ENCODE results near the gene MMP11. TPM values are rescaled to one million over a fixed set of nuclear protein-coding genes. Genes with fewer than 3 reads are reported as not detected.

MMP11 gene
- total RNA-seq, 1 donor from 2014 or later, result 0.34 TPM

Other genes with a start within 250 kb of the MMP11 start
- gene IGLL1, start 192.6 kb upstream of the MMP11 start, total RNA-seq, result not detected in 2 replicates
- gene DRICH1, start 140.5 kb upstream of the MMP11 start, total RNA-seq, result 0.34 and 0.65 TPM in 2 replicates
- gene RGL4, start 81.8 kb upstream of the MMP11 start, total RNA-seq, result 9.3 and 11.7 TPM in 2 replicates
- gene ZNF70, start 21.7 kb upstream of the MMP11 start, total RNA-seq, result 2.1 and 2.2 TPM in 2 replicates
- gene VPREB3, start 18.4 kb upstream of the MMP11 start, total RNA-seq, result not detected in 2 replicates
- 0.29 and 0.49 TPM in 2 replicates for gene C22orf15, start 9.9 kb upstream of the MMP11 start, total RNA-seq
- 89.1 and 96.4 TPM in 2 replicates for gene CHCHD10, start 4.9 kb upstream of the MMP11 start, total RNA-seq
- gene SMARCB1, start 14.1 kb downstream of the MMP11 start, total RNA-seq, result 92.4 and 99.8 TPM in 2 replicates
- gene DERL3, start 66.2 kb downstream of the MMP11 start, total RNA-seq, result 13.8 and 18.8 TPM in 2 replicates
- gene SLC2A11, start 85.0 kb downstream of the MMP11 start, total RNA-seq, result 8.3 and 8.4 TPM in 2 replicates
- 1,136 and 1,212 TPM in 2 replicates for gene MIF, start 121.5 kb downstream of the MMP11 start, total RNA-seq
- 0.65 and 0.91 TPM in 2 replicates for gene GSTT2B, start 188.3 kb downstream of the MMP11 start, total RNA-seq
- gene DDTL, start 194.0 kb downstream of the MMP11 start, total RNA-seq, result 4.0 and 4.7 TPM in 2 replicates
- 94.7 and 115 TPM in 2 replicates for gene DDT, start 201.6 kb downstream of the MMP11 start, total RNA-seq
- not detected in 2 replicates for gene GSTT2, start 207.3 kb downstream of the MMP11 start, total RNA-seq
- gene GSTT4, start 232.6 kb downstream of the MMP11 start, total RNA-seq, result not detected in 2 replicates
- gene CABIN1, start 238.5 kb downstream of the MMP11 start, total RNA-seq, result 97.6 and 98.1 TPM in 2 replicates

All from activated T-helper 1 cell treated with anti-CD3 and anti-CD28 coated beads, Interleukin-12 subunit alpha, Interleukin-12 subunit beta, Interleukin-2, Interleukin-4 antibody, amounts not matched to agents 30 ng/mL and 10 ng/mL and 1 ng/mL, durations not matched to agents 14 hours and 24 hours and 36 hours (primary cell).